Keratinocyte (primary cell): Measurements from ENCODE around the gene TMEM63B. TPM values are rescaled to one million over a fixed set of nuclear protein-coding genes. Genes with fewer than 3 reads are reported as not detected.

Experiments
- DNase-seq: peaks from one replicate; pipeline ENCODE4 v3.0.0-alpha.2; 2011; ENCODE audit warnings: low read depth, missing footprints, low spot score
- FAIRE-seq: peaks from 2 replicates; lab custom pipeline; 2011; peaks lifted over from hg19 to GRCh38; lab: Jason Lieb, UNC
- H2AFZ ChIP-seq: 2 replicates; pipeline ENCODE4 v1.6.0; 2012; ENCODE audit warnings: low read length, control low read depth, inconsistent platforms; ENCODE audit not compliant: control insufficient read depth
- H3K27ac ChIP-seq: 2 replicates; pipeline ENCODE4 v1.5.1; 2011; ENCODE audit warnings: low read length; ENCODE audit not compliant: control insufficient read depth, insufficient read depth
- H3K27me3 ChIP-seq: 3 replicates; pipeline ENCODE4 v1.6.0; 2011; ENCODE audit warnings: low read length; ENCODE audit not compliant: control insufficient read depth, insufficient read depth; ENCODE audit errors: extremely low read depth
- H3K36me3 ChIP-seq, 2 experiments: 2 replicates in 1 of 2; 3 replicates in 1 of 2; pipeline ENCODE4 v1.5.1; 2011; ENCODE audit warnings: low read length in 2 of 2, mild to moderate bottlenecking in 1 of 2; ENCODE audit not compliant: control insufficient read depth in 2 of 2, insufficient read depth in 2 of 2; ENCODE audit errors: extremely low read depth in 1 of 2
- H3K4me1 ChIP-seq: 3 replicates; pipeline ENCODE4 v1.5.1; 2011; ENCODE audit warnings: low read length; ENCODE audit not compliant: control insufficient read depth, insufficient read depth; ENCODE audit errors: extremely low read depth
- H3K4me2 ChIP-seq: 3 replicates; pipeline ENCODE4 v1.6.0; 2011; ENCODE audit warnings: low read depth, low read length; ENCODE audit not compliant: control insufficient read depth, insufficient read depth; ENCODE audit errors: extremely low read depth
- H3K4me3 ChIP-seq, 3 experiments: fragments of 200-600 bp in 1 of 3; sonication (generic) in 1 of 3; 2 replicates in 2 of 3; 3 replicates in 1 of 3; pipeline ENCODE4 v1.5.1; 2011 to 2016; ENCODE audit warnings: low read length in 3 of 3, mild to moderate bottlenecking in 3 of 3, control low read depth in 2 of 3, inconsistent platforms in 1 of 3, low read depth in 1 of 3, mixed read lengths in 1 of 3, mixed run types in 1 of 3, moderate library complexity in 1 of 3; ENCODE audit not compliant: control insufficient read depth in 2 of 3, insufficient read depth in 2 of 3; ENCODE audit errors: extremely low read depth in 1 of 3
- H3K79me2 ChIP-seq: 2 replicates; pipeline ENCODE4 v1.6.0; 2012; ENCODE audit warnings: low read length; ENCODE audit not compliant: control insufficient read depth, insufficient read depth
- H3K9ac ChIP-seq: 3 replicates; pipeline ENCODE4 v1.6.0; 2011; ENCODE audit warnings: low read length; ENCODE audit not compliant: control insufficient read depth, insufficient read depth; ENCODE audit errors: extremely low read depth
- H3K9me1 ChIP-seq: 3 replicates; pipeline ENCODE4 v1.6.0; 2011; ENCODE audit warnings: low read length; ENCODE audit not compliant: control insufficient read depth, insufficient read depth; ENCODE audit errors: extremely low read depth
- H3K9me3 ChIP-seq: 2 replicates; pipeline ENCODE4 v1.5.1; 2012; ENCODE audit warnings: low read depth, low read length; ENCODE audit not compliant: control insufficient read depth
- H4K20me1 ChIP-seq: 3 replicates; pipeline ENCODE4 v1.6.0; 2011; ENCODE audit warnings: low read length; ENCODE audit not compliant: control insufficient read depth, insufficient read depth; ENCODE audit errors: extremely low read depth
- EZH2 ChIP-seq: IDR thresholded peaks from one replicate; pipeline ENCODE4 v1.6.1; 2012; ENCODE audit warnings: inconsistent platforms, mild to moderate bottlenecking, low read length, moderate library complexity
- dilution Hi-C: fragments of 300-500 bp; cut with MboI; formaldehyde crosslinking; loops from one replicate; pipeline ENCODE4 v1.7.0; 2020; ENCODE audit warnings: low sequenced_read_pairs; ENCODE audit not compliant: extremely low pct_ligation_motif_present
- polyA minus RNA-seq, 3 experiments: library from RNA; depleted of rRNA, polyadenylated mRNA; stranded (reverse); fragments of >200 nt; gene quantifications; 1 replicate in 1 of 3; 2 replicates in 1 of 3; 3 replicates in 1 of 3; pipeline ENCODE4 v1.2.3, GENCODE V29; 2011
- polyA plus RNA-seq, 5 experiments: library from polyadenylated mRNA; depleted of rRNA in 3 of 5; stranded (reverse) in 3 of 5; stranded (forward) in 1 of 5; unstranded in 1 of 5; fragments of >200 nt; gene quantifications; 1 replicate in 1 of 5; 2 replicates in 3 of 5; 3 replicates in 1 of 5; pipeline versions ENCODE4 v1.2.1 to v1.2.3, GENCODE V29; 2011 to 2012; ENCODE audit warnings: missing spikeins in 2 of 5, low read depth in 1 of 5, low replicate concordance in 1 of 5
- TF ChIP-seq, protein P1 (sequence below), 3 experiments: IDR thresholded peaks in 1 of 3; conservative IDR thresholded peaks in 1 of 3; optimal IDR thresholded peaks in 1 of 3; 2 replicates in 2 of 3; 3 replicates in 1 of 3; pipeline versions ENCODE3 to v1.5.1; 2011; ENCODE audit warnings: low read length in 3 of 3, mild to moderate bottlenecking in 3 of 3, moderate library complexity in 2 of 3, control low read depth in 1 of 3, inconsistent platforms in 1 of 3; ENCODE audit not compliant: insufficient read depth in 2 of 3; ENCODE audit errors: extremely low read depth in 1 of 3

The TMEM63B gene
- polyA plus RNA-seq (64.8 to 110 TPM (median 80.8 TPM) in 3 replicates), polyA minus RNA-seq (151 to 266 TPM (median 170 TPM) in 3 replicates)
- polyA plus RNA-seq (2011; ENCODE audit: low read depth) = 28.5 TPM
- polyA plus RNA-seq (2011; cell fraction: cytosol; rRNA removed) = 66.2 and 76.7 TPM in 2 replicates
- 203 and 247 TPM in 2 replicates for polyA plus RNA-seq (2011; cell fraction: nucleus; rRNA removed)
- 54.7 and 68.7 TPM in 2 replicates for polyA plus RNA-seq (2012; ENCODE audit: low replicate concordance)
- 121 TPM for polyA minus RNA-seq (2011; cell fraction: cytosol; rRNA and poly(A)+ RNA removed)
- polyA minus RNA-seq (2011; cell fraction: nucleus; rRNA and poly(A)+ RNA removed) = 107 and 122 TPM in 2 replicates

DNA sequence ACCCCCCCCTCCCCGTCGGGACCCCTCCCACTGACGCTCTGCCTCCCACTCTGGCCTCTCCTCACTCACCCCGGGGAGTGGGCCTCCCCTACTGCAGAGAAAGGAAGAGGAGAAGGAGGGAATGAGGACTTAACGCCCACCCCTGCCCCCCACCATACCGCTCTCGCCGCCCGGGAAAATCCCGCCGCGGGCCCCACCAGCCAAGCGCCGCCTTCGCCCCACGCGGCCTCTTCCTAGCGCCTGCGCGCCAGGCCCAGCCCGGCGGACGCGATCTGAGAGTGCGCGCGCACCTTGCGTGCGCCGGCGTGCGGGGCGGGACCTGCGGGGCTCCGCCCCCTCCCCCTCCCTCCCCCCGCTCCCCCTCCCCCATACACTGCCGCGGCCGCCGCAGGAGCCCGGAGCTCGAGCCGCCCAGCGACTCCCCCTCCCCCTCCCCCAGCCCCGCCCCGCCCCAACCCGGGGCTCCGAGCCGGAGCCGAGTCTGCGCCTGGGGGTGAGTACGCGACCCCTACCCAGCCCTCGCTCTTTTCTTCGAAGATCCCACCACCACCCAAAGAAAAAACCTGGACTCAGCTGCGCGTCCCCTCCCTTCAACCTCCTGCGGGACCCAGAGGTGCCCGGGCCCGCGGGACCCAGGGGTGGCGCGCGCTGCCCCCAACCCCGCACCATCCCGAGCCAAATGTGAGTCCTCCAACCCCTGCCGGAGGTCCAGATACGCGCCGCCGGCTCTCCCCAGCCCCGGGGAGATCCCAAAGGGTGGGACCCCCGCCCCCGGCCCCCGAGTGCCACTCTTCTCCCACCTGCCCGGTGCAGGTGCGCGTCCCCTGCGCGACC, at the start of gene TMEM63B, which contains the start of gene MRPL14:
TMEM63B (plus strand) TSS at position 369 of the 834 bp plus-strand sequence. CDS start 7,031 bp downstream, outside the sequence.
MRPL14 (minus strand) TSS at position 267 of the 834 bp plus-strand sequence. CDS start 10,841 bp downstream, outside the sequence.
- Histone ChIP-seq H3K79me2 (peaks cover 90% of the 10 kb centered on the region), H3K9me1 (no peaks in the 10 kb centered on the region), H3K4me2 (peak within 1 kb of the TSS; percentile 88), H3K4me1 (peaks cover 54% of the 10 kb centered on the region), H4K20me1 (peaks cover 13% of the 10 kb centered on the region), H2AFZ (no peak within 1 kb of the TSS), H3K36me3 (peaks cover 4 to 12% of the 10 kb centered on the region in 2 experiments), H3K9me3 (no peaks in the 10 kb centered on the region), H3K27me3 (no peaks in the 10 kb centered on the region), H3K9ac (peak within 1 kb of the TSS; percentile 90), H3K4me3 (peak within 1 kb of the TSS; percentile 84 to 96 (median 85)), H3K27ac (peak within 1 kb of the TSS; percentile 89)
- DNase-seq = no peak
- no peak for TF ChIP-seq EZH2
- TF ChIP-seq, protein P1, sequence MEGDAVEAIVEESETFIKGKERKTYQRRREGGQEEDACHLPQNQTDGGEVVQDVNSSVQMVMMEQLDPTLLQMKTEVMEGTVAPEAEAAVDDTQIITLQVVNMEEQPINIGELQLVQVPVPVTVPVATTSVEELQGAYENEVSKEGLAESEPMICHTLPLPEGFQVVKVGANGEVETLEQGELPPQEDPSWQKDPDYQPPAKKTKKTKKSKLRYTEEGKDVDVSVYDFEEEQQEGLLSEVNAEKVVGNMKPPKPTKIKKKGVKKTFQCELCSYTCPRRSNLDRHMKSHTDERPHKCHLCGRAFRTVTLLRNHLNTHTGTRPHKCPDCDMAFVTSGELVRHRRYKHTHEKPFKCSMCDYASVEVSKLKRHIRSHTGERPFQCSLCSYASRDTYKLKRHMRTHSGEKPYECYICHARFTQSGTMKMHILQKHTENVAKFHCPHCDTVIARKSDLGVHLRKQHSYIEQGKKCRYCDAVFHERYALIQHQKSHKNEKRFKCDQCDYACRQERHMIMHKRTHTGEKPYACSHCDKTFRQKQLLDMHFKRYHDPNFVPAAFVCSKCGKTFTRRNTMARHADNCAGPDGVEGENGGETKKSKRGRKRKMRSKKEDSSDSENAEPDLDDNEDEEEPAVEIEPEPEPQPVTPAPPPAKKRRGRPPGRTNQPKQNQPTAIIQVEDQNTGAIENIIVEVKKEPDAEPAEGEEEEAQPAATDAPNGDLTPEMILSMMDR (optimal IDR thresholded peaks at IDR 0.05 in 1 of 3, IDR thresholded peaks at IDR 0.05 in 1 of 3, conservative IDR thresholded peaks at IDR 0.05 in 1 of 3; ENCODE audit: extremely low read depth in 1 of 3, insufficient read depth in 2 of 3, low read length in 3 of 3) = no peak
- dilution Hi-C loops = no loop called here
- FAIRE-seq = no peak

DNA sequence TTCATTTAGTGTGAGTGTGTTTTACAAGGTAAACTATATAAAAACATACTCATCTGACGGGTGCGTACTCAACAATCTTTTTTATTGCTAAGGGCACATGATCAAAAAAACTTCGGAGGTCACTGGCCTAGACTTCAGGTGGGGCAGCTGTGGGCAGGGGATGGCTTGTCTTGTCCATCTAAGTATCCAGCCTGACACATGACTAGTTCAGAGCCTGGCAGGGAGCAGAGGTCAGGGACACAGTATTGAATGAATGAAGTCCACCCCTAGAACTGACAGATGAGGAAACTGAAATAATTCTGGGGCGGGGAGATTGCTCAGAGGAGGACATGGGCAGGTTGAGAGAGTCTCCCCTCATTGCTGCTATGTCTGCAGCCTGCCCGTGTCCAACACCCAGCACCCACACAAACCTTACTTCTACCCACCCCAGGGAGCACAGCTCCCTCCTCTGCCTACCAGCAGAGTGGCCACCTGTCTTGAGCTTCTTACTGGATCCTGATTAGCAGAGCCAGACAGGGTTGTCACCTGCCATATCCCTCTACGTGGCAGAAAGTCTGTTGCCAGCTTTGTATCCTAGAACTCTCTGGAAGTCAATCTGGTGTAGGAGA, 49.0 kb upstream of the TMEM63B start:
- Histone ChIP-seq H3K4me2 (no peak overlapping the region), H3K9me1 (peaks cover 3% of the 10 kb centered on the region), H3K4me1 (peaks cover 20% of the 10 kb centered on the region), H3K9ac (no peak overlapping the region), H4K20me1 (no peaks in the 10 kb centered on the region), H3K79me2 (no peaks in the 10 kb centered on the region), H3K27ac (no peak overlapping the region), H2AFZ (no peak overlapping the region), H3K4me3 (no peak overlapping the region), H3K36me3 (no peaks in the 10 kb centered on the region), H3K27me3 (no peaks in the 10 kb centered on the region), H3K9me3 (no peaks in the 10 kb centered on the region)
- no peak for TF ChIP-seq EZH2
- TF ChIP-seq, protein P1 (optimal IDR thresholded peaks at IDR 0.05 in 1 of 3, IDR thresholded peaks at IDR 0.05 in 1 of 3, conservative IDR thresholded peaks at IDR 0.05 in 1 of 3; ENCODE audit: extremely low read depth in 1 of 3, insufficient read depth in 2 of 3, low read length in 3 of 3) = no peak
- dilution Hi-C loops = no loop called here
- DNase-seq = no peak
- FAIRE-seq = no peak
